Ammon's horn (tissue), 1 donor: Measurements from ENCODE around the gene ANKRD53.

ENCODE experiments used
- DNase-seq: peaks from one replicate; pipeline ENCODE4 v3.0.0-alpha.2; 2016; ENCODE audit warnings: low spot score

Gene ANKRD53

DNA sequence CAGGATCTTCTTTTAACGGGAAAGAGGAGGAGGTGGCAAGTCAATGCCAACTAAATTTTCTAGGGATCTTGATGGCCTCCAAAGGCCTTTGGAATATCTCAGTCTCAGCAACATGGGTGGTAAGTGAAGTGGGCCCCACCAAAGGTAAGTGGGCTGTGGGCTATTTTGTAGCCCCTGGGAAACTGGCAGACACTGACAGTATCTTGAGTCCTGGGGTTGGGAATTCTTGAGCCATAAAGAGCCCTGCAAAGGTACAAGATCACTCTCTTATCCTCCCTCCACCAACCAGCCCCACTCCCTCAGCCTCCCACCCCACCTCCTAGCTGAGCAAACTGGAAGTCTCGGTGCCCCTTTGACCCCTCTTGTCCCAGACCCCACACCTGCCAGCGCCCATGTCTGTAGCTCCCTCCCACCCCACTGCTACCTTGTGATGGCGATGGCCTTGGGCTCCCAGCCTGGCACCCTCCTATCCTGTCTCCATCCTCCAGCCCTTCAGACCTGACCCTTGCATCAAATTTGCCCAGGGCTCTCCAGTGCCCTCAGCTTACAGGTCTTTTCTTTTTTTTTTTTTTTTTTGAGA is 34.2 kb upstream of the ANKRD53 start:
- no peak for DNase-seq

DNA sequence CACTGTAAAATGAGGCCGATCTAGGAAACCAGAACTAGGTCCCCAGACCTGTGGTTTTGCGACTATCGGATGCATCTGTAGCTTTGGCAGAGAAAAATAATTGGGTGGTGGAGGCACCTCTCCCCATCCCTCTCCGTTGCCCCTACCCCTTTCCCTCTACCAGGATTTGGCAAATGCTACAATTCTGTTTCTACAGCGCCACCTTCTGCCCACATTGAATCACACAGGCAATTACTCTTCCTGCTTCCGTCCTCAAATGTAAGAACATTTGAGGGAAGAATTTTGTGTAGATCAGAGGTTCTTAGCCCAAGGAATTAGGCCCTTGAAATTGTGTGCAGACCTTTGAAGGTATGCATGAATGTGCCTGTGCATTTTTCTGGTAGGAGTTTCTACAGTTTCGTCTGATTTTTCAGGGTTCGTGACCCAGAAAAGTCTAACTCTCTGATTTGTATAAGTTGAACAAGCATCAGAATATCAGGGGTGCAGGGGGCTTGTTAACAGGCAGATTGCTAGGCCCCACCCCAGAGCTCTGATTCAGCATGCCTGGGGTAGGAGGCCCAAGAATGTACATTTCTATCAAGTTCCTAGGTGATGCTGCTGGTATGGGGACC is 31.5 kb upstream of the ANKRD53 start:
- DNase-seq: peak; percentile 81

DNA sequence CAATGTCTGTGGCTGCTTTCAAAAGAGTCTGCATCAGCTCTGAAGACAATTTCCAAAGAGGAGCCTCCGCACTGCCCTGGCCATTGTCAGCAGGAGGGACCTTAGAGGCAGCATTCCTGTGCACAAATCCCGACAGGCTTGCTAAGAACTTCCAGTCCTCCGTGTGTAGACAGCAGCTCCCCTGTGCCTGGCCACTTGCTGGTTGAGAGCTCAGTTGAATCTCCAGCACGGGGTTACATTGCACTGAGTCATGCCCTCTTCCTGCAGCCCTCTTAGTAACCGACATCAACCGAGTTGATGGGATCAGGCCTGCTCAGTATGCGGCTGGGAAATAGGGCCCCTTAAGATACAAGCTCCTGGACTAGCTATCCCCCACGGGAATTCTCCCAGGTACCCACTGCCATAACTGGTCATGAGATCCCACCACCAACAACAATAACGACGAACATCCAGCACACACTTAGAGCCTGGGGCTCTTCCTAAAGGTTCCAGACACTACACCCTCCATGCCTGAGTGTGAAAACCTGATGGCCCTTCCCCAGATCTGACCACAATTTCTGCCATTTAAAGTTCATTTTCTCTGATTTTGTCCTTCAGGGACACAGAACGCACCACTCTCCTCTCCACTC is 30.8 kb upstream of the ANKRD53 start:
- no peak for DNase-seq

DNA sequence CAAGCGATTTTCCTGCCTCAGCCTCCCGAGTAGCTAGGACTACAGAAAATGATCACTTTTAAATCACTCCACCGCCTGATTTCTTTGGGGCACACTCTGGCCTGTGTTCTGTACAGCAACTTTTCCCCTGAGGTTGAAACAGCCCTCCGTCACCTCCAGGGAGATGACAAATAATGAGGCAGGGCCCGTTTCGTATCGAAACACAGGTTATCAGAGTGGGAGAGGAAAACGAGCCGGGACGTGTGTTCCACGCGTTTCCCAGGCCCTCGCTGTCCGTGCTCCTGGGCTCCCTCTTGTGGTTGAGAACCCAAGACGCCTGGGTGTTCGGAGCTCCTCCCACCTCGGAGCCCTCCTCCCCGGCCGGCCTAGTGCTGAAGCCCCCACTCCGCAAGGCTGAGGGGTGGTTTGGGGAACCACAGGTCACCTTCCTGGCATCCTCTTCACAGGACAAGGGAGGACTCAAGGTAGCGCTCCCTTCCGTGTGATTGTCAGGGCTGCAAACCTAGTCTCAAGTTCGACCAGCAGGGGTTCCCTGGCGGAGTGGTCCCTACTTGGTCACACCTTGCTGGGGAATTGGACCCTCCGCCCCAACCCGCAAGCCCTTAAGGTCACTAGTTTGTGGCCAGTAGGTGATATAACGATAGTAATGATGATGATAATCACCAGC is 30.0 kb upstream of the ANKRD53 start:
- peak; percentile 87 for DNase-seq

DNA sequence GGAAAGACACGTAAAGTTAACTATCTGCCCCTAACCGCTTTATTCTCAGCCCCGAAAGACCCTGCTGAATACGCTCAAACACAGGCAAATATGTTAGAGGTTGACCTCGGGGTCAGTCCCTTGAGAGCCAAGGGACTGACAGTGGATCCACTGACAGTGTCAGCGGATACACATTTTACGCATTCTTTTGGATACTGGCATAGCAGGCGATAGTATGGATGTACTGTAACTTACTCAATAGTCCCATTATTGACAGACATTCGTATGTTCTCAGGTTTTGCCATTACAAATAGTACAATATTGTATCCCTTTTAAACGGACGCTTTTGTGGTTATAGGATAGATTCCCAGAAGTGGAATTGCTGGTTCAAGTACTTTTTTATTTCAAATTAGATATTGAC is 29.3 kb upstream of the ANKRD53 start:
- no peak for DNase-seq

DNA sequence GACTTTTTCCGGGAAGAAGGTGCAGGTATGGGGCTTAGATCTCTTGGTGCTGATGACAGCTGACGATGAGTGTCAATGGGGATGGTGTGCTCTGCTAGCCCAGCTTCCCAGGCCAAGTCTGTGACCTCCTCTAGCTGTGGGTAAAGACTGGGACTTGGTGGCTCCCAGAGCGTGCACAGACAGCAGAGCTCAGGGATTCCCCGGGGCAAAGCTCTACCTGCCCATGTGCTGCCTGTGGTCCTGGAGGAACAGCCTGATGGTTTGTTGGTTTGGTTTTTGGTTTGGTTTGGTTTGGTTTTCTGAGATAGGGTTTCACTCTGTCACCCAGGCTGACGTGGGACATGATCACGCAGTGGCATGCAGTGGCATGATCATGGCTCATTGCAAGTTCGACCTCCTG is 23.5 kb upstream of the ANKRD53 start:
- no peak for DNase-seq

DNA sequence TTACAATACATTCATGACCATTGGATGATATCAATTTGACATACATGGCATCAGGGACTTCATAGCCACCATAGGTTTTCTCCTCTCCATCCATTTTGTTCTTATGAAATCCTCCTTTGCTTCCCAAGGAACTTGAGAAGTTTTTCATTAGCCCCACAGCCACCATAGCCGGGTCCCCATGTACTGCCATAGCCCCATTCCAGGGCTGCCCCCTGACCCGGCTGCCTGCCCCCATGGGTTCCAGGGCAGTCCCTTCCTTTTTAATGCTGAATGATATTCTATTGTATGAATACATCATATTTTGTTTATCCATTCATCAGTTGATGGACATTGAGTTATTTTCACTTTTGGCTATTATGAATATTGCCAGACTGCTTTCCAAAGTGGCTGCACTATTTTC is 22.3 kb upstream of the ANKRD53 start:
- no peak for DNase-seq

DNA sequence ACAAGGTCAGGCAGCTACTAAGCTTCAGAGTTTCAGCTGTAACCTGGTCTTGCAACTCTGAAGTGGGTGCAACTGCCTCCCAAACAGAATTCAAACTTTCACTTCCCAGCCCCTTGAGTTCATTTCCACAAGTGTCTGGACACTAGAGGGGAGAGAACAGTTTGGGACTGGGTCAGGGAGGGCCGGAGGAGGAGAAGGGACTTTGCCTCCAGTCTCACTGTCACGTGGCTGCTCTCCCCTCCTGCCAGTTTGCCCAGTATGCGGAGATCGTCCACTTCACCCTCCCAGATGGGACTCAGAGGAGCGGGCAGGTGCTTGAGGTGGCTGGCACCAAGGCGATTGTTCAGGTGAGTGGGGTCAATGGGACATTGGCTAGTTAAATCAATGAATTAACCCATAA is 20.6 kb upstream of the ANKRD53 start:
- no peak for DNase-seq

DNA sequence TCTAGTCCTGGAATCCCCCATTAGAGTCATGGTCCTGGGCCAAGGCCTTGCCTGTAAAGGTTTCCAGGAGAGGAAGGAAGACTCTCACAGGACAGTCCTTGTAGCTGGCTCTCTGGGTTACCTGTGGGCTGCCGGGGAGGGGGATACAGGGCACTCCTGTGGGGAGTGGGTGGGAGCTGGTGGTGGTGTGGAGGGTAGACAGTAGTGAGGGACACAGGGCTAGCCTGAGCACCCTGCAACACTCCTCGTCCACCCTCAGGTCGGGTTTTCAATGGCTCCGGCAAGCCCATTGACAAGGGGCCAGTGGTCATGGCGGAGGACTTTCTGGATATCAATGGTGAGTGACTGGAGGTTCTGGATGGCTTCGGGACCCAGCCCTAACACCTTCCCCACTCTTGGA is 19.7 kb upstream of the ANKRD53 start:
- no peak for DNase-seq

DNA sequence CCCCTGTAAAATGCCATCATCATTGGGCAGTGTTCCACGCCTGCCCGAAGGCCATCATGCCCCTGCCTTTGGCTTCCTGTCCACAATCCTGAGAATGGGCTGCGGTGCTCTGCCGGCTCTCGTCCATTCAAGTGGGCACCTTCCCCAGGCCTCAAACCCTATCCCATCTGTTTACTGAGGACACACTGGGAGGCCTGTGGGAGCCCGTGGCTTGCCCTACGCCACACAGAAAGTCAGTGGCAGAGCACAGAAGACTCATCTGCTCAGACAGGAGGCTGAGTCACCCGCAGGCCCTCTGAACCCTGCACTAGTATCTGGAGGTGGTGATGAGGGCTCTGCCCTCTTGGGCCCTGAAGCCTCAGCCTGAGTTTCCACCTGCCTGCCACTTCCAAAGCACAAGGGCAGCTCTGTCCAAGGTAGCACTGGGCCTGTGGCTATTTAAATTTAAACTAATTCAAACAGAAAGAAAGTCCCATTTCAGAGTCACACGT is 19.1 kb upstream of the ANKRD53 start:
- no peak for DNase-seq

DNA sequence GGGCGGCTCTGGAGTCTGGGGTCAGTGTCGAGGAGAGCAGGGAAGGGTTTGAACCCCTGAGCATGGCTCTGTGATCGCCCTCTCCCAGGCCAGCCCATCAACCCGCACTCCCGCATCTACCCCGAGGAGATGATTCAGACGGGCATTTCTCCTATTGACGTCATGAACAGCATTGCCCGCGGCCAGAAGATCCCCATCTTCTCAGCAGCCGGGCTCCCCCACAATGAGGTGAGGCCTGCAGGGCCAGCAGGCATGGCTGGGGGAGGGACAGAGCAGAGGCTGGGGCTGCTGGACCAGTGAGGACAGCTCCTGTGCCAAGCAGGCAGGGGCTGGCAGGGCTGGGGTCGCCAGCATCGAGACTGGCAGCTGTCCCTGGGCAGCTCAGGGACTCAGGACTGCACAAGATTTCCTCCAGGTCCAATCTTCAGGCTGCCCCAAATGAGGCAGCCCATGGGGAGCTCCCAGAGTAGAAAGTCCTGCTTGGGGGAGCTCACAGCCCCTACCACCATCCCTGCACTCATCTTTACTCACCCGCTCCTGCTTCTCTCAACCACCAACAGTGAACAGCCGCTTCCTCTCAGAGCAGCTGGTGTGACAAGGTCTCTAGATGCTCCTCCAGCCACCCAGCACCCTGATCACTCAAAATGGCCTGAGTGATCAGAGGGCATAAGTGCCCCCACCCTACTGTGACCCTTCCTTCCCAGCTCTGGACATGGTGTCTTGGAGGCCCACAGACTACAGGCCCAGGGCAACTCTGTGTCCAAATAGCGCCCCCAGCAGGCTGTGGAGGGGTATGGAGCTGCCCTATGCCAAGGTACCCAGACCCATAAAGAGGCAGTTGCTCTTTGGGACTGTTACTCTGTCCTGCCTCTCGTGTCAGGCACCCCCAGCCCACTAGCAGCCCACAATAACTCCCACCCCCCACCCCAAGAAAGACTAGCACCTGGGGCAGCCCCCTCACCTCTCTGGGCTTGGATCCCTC is 18.3 kb upstream of the ANKRD53 start:
- DNase-seq: no peak

DNA sequence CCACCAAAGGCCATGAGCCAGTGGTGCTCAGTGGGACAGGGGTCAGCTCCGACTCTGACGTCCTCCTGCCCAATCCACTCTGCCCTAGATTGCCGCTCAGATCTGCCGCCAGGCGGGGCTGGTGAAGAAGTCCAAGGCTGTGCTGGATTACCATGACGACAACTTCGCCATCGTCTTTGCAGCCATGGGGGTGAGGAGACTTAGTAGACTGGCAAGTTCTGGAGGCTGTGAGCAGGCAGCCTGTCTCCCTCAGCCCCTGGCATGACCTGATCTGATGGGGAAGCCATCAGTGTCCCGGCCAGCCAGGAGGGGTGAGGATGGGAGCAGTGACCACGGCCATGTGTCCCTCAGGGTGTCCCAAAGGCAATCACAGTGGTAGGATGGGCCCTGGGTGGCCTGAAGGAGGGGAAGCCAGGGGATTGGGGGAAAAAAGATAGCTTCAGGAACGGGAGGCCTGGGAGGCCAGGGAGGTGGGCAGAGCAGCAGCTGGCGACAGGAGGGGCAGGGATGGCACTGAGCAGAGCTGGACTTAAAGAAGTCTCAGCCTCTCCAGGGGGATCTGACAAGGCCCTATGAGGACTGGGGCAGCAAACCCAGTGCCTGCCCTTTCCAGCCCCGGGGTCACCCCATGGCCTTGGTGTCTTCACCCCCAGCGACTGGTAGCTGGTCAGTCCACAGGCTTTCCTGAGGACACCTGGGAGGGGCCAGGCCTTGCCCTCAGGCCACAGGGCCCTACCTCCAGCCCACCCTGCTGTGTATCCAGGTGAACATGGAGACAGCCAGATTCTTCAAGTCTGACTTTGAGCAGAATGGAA is 17.4 kb upstream of the ANKRD53 start:
- DNase-seq: no peak

DNA sequence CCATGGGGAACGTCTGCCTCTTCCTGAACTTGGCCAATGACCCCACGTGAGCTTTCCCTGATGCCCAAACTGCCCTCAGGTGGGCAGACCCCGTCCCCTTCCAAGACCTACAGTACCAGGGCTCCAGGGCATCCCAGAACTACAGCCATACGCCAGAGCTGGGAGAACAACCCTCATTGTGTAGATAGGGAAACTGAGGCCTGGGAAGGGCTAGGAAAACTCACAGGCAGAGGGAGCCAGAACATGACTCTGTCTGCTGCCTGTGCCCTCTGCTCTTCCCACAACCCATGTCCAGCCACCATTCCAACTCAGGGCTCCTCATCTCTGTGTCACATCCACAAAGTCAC is 16.8 kb upstream of the ANKRD53 start:
- no peak for DNase-seq

DNA sequence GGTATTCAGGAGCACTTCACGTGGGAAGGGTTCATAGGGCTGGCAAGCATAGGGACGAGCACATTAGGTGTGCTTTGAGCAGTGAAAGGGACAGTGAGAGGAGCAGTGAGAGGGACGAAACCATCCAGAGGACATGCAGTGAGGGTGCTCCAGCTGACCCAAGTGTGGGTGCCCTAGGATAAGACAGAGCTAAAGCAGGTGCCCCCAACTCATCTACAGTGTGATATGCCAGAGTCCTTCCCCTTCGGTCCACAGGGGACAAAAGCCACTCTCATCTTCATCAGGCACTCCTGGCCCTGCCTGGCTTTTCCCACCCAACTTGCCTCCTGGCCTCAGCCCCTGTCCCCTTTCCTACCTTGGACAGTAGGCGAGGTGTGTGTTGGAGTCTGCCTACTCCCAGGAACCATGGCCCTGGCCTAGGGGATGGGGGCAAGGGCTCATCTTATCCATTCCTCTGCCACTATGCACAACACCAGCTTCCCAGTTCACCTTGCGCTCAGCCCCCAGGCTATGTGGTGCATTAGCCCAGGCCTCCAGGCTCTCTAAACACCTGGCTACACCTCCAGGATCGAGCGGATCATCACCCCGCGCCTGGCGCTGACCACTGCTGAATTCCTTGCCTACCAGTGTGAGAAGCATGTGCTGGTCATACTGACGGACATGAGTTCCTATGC is 16.1 kb upstream of the ANKRD53 start:
- no peak for DNase-seq

DNA sequence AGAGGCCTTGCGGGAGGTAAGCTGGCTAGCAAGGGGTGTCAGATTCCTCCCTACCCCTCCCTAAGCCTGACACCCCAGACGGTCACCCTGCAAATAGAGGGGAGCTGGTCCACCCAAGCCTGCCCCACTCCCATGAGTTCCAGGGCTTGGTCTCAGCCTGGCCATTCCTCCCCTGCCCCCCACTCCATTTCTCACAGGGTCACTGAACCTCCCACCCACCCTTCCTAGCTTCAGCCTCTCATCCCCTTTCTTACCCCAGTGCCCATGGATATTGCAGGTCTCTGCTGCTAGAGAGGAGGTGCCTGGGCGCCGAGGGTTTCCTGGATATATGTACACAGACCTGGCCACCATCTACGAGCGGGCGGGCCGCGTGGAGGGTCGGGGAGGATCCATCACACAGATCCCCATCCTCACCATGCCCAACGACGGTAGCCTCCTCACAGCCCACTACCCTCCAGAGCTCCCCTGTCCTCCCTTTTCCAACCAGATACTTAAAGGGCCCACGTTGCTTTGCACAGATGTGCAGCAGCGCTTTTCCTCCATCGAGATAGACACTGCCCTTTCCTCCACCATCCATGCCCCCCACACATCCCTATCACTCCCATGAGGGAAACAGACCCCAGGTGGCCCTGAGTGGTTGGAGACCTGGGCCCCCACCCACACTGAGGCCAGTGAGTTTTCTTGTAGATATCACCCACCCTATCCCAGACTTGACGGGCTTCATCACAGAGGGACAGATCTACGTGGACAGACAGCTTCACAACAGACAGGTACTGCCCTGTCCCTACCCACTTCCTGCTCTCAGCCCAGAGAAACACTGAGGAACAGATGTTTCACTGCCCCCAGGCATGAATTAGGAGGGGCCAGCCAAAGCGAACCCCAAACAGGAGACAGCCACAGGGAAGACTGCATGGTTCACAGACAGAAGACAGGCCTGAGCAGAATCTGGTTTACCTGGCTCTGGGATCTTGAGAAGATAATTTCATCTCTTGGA is 15.2 kb upstream of the ANKRD53 start:
- no peak for DNase-seq

DNA sequence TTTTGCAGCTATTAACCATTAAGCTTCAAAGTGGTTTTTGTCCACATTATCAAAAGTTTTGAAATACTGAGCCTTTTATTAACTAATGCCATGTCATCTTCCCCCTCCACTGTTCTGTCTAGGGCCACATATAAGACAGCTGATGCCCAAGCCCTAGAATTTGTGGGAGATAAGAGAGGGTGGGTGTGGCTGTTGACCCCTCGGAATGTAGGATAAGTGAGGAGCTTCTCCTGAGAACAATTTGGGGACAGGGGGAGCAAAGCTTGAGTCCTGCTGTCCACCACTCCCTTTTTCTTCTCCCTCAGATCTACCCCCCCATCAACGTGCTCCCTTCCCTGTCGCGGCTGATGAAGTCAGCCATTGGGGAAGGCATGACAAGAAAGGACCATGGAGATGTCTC is 14.3 kb upstream of the ANKRD53 start:
- no peak for DNase-seq

DNA sequence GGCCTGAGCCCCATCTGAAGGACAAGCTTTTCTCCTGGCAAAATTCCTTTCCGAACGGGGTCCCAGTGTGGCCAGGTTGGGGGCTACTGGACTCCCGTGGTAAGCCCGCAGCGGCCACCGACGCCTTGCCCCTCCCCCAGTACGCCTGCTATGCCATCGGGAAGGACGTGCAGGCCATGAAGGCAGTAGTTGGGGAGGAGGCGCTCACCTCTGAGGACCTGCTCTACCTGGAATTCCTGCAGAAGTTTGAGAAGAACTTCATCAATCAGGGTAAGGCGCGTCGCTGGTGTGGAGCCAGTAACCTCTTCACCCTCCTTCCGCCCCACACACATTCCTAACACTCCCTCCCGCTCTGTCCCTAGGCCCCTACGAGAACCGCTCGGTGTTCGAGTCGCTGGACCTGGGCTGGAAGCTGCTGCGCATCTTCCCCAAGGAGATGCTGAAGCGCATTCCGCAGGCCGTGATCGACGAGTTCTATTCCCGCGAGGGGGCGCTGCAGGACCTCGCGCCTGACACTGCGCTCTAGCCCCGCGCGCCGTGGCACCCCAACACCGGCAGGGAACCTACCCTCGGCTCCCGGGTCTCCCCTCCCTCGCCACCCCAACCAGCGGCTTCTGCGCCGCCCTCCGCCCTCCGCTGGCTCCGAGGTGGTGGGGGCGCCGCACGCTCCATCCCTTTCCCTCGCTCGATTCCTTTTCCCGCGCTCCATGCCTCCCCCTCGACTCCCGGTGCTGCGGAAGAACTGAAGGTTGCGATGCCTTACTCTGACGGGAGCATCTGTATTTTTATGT is 13.6 kb upstream of the ANKRD53 start:
- peak; percentile 83 for DNase-seq

DNA sequence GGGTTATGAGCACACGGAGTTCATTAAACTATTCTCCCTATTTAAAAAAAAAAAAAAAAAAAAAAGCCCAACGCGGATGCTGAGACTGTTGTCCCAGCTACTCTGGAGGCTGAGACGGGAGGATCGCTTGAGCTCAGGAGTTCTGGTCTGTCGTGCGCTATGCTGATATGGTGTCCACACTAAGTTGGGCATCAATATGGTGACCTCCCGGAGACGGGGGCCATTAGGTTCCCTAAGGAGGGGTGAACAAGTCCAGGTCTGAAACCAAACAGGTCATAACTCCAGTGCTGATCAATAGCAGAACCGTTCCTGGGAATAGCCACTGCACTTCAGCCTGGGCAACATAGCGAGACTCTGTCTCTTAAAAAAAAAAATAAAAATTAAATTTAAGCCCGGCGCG is 12.9 kb upstream of the ANKRD53 start:
- no peak for DNase-seq

DNA sequence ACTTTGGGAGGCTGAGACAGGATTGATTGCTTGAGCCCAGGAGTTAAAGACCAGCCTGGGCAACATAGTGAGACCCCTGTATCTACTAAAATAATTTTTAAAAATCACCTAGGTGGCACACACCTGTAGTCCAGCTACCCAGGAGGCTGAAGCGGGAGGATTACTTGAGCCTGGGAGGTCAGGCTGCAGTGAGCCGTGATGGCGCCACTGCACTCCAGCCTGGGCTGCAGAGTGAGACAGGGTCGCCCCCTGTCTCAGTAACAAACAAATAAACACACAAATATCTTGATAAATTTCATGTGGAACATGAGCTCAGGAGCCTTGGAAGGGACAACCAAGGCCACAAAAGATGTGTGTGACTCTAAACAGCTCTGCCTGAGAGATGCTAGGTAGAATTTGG is 11.7 kb upstream of the ANKRD53 start:
- DNase-seq: no peak
